GM19035 (cell line): ENCODE results near the gene TMCO4.
"Not testable (repeated sequence)": the region's sequence is repeated elsewhere in the genome, so short reads cannot be mapped to it uniquely, and the experiment has no call there.

Experiments used
- ATAC-seq: cut with Tn5 transposase; IDR thresholded peaks from one replicate; pipeline ENCODE4 v1.9.1; 2021; ENCODE audit not compliant: unreplicated experiment

The TMCO4 gene

DNA sequence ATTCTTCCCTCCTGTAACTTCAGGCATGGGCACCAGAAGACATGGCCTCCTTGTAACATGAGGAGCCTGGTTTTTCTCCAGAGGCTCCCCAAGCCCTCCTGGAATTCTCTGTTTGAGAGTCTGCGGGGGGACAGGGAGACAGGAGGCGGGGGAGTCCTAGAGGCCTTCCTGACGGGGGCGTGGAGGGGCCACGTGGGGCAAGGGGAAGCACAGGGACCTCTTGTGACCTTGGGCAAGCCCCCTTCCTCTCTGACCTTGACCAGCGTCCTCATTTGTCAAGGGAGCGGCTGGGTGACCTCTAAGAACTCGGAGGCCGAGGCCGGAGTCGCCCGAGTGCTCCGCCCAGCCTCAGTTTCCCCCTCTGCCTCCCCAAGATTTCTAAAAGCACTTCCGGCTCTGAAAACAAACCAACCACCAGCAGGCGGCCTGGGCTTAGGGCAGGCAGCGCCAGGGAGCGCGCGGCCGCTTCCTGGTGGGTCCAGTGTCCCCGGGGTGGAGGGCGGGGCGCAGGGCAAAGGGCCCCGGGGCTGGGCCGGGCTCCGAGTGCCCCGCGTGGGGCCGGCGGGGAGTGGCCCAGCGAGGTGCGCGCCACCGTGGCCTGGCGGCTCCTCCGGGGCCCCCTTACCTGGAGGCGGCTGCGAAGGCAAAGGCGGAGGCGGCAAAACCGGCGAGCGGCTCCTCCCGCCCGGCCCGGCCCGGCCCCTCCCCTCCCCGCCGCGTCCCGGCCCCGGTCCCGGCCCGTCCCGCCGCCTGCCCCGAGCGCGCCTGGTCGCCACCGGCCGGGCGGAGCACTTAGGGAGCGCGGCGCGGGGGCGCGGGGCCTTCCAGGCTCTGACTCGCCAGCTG lies at the start of gene TMCO4:
Gene TMCO4, minus strand, starts transcription at position 687 of the 846 bp plus-strand sequence. CDS start 19,158 bp downstream, outside the sequence.
- ATAC-seq = peak; percentile 66

DNA sequence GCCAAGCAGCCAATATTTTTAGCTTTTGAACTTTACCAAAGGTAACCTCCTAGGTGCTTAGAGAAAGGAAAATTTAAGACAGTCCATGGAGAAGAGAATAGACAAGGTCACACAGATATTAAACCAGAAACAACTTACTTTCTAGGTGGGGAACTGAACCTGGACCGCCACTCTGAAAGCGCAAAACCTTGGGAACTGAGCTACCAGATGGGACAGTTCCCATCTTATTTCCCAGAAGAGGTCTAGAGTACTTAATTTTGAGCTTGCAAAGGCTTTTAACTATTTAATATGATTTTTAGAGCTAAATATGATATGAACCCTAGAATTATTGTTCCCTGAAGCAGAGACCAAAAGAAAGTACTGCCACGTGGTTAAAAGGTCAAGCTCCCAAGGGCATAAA lies 49.6 kb upstream of the TMCO4 start:
- ATAC-seq = not testable (repeated sequence)

DNA sequence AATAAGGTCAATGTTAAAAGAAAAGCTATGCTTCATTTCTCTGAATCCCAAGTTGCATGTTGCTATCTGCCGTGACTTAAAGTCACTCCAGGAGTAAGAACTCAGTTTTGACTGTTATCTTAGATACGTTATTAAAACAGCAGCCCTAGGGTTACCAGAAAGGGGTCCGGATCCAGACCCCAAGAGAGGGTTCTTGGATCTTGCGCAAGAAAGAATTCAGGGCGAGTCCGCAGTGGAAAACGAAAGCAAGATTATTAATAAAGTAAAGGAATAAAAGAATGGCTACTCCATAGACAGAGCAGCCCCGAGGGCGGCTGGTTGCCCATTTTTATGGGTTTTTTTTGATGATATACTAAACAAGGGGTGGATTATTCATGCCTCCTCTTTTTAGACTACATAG lies 47.6 kb upstream of the TMCO4 start:
- not testable (repeated sequence) for ATAC-seq

DNA sequence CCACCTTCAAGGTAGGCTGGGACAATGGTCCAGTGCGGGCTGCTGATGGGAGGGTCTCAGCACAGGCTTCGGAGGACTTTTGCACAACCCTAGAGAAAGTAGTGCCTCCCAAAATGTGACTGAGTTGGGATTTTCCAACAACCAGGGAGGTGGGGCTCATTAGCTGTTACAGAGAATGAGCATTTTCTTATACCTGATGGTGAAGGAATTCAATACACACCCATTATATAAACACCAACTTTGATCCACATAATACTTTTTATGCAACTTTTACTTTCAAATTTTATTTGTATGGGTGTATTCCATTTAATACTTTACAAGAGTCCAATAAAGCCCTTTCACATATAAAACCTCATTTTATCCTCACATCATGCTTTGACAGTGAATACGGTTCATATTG lies 46.6 kb upstream of the TMCO4 start:
- ATAC-seq = no peak

DNA sequence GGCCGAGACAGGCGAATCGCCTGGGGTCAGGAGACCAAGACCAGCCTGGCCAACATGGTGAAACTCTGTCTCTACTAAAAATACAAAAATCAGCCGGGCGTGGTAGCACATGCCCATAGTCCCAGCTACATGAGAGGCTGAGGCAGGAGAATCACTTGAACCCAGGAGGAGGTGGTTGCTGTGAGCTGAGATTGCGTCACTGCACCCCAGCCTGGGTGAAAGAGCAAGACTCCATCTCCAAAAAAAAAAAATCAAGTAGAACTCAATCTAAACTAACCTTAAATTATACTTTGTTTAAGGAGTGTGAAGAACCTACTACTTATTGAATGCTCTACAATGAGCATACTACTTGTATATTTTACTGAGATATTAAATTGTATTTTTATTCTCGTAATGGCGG lies 45.8 kb upstream of the TMCO4 start:
- ATAC-seq = no peak

DNA sequence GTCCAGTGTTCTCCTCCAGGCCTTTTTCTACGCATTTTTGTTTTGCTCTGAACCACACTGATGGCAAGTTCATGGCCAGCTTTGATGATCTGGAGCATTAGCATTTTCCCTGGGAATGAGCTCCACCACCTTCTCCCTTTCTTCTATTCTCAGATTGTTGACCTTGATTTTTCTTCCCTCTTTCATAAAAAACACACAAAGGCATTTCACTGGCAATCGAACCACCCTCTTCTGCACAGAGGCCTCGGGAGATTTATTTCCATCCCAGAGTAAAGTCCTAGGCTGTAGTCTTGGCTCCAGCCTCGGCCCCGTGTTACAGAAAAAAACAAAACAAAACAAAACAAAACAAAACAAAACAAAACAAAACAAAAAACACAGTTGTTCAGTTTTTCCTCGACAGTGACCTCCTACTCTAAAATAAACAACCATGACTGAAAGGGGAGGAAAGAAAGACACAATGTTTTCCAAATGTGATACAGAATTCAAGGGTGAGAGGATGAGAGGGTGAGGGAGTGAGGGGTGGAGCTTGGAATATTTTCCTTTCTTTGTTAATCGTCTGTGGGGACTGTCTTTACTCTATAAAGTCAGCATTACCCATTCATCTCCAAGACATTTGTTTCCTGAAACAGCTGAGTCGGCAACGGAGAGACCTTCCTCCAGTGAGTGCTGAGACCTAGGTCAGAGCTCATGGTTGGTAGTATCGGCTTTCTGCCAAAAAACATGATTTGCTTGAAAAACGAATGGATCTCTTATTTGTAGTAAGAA lies 45.2 kb upstream of the TMCO4 start:
- ATAC-seq = no peak

DNA sequence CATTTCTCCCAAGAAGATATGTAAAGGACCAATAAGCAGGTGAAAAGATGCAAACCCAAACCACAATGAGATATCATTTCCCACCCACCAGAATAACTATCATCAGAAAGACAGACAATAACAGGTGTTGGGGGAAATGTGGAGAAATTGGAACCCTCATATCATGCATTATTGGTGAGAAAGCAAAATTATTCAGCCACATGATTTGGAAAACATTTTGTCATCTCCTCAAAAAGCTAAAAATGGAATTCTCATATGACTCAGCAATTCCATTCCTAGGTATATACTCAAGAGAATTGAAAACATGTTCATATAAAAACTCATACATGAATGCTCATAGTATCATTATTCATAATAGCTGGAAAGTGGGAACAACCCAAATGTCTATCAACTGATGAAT lies 40.5 kb upstream of the TMCO4 start:
- ATAC-seq = no peak

DNA sequence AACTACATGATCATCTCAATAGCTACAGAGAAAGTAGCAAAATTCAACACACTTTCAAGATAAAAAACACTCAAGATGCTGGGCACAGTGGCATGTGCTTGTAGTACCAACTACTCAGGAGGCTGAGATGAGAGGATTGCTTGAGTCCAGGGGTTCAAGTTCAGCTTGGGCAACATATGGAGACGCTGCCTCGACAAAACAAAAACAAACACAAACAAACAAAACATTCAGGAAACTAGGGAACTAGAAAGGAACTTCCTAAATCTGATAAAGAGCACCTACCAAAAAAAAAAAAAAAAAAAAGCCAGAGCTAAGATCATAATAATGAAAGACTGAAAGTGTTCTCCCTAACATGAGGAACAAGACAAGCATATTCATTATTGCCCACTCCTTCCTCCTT lies 38.1 kb upstream of the TMCO4 start:
- ATAC-seq = no peak

DNA sequence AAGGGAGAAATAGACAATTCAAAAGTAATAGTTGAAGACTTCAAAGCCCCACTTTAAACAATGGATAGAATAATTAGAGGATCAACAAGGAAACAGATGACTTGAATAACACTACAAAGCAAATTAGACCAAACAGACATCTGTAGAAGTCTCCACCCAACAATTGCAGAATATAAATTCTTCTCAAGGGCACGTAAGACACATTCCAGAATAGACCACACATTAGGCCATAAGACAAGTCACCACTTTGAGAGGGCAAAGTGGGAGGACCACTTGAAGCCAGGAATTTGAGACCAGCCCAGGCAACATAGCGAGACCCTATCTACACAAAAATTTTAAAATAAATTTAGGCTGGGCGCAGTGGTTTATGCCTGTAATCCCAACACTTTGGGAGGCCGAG lies 35.9 kb upstream of the TMCO4 start:
- ATAC-seq = no peak

DNA sequence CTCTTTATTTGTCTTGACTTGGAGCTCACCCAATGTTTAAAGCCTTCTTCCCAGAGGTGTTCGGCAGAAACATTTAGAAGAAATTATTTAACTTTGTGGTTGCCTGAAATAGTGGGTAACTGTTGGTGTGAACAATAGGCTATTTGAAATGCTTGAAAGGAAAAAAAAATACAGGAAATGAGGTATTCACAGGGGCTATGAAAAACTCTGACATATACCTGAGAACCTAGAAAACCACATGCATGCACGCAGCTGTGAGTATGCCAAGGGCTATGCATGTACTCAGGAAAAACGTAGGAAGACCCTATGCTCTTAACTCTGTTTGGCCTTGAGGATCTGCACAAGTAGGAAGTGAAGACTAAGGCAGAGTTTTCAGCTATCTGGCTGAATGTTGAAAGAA lies 31.7 kb upstream of the TMCO4 start:
- ATAC-seq = no peak

DNA sequence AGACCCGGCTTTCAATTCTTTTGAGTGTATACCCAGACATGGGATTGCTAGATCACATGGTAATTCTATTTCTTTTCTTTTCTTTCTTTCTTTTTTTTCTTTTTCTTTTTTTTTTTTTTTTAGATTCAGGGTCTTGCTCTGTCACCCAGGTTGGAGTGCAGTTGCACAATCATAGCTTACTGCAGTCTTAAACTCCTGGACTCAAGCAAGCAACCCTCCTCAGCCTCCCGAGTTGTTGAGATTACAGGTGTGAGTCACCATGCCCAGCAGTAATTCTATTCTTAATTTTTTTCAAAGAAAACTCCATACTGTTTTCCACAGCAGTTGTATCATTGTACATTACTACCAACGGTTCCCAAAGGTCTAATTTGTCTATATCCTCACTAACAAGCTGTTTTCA lies 28.8 kb upstream of the TMCO4 start:
- no peak for ATAC-seq

DNA sequence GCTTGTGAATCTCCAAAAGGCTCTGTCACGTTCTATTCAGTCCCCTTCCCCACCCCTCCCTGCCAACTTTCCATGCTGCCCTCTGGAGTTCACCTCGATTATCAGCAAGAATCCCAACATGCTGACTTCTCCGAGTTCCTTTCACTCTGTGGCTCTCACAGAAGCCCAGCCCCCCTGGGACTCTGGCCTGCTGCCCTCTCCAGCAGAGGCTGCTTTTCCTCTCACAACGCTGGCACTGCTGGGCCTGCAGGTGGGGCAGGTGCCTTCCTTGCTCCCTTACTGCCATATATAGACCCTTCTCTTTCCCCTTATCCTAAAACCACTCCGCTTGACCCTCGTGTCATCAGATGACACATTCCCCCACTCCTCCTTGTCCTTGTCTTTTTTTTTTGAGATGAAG lies 25.6 kb upstream of the TMCO4 start:
- no peak for ATAC-seq

DNA sequence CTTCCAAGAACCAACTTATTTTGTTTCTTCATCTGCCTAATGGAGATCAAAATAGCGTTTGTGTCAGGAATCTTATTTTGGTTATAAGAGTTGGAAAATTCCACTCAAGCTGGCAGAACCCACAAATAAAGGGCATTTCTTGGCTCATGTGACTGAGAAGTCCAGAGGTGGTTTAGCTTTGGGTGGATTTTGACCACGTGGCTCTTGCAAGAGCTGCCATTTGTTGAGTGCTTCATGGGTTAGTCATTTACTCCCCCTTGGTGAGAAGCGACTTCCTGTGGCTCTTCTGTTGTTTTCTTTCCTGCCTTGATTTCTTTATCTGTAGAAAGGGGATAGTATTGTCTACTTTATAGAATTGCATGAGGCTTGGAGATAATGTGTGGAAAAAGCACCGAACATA lies 24.8 kb upstream of the TMCO4 start:
- ATAC-seq = no peak

DNA sequence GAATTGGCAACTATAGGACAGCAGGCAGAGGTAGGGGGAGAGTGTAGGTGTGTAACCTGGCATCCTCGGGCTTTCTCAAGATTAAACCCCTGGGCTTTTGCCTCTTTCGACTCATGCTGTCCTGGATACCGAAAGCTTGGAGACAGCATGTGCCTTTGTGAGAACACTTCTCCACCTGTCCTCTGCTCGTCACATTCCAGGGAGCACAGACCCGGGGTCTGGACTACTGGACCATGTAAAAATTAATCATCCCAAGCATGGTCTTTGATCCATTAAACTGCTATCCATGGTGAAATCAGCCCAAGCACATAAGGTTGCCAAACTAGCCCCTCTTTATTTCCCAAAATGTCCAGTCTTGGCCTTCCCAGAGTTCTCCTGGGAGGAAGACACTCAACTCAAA lies 24.3 kb upstream of the TMCO4 start:
- ATAC-seq = no peak

DNA sequence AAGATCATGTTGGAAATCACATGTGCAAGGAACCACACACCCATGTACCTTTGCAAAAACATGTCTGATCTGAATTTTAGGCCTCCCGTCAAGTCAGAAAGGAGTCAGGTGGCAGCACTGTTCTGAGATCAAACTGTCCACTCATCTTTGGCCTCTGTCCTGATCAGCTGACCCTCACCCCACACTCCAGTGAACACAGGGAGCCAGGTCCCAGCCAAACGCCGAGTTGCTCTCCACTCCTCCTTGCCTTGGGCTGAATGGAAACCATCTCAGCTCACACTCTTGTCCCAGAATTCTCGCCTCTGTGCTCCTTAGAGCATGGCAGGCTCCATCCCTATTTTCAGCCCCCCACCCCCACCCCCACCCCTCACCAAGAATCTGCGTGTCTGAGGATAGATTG lies 20.0 kb upstream of the TMCO4 start:
- ATAC-seq = no peak

DNA sequence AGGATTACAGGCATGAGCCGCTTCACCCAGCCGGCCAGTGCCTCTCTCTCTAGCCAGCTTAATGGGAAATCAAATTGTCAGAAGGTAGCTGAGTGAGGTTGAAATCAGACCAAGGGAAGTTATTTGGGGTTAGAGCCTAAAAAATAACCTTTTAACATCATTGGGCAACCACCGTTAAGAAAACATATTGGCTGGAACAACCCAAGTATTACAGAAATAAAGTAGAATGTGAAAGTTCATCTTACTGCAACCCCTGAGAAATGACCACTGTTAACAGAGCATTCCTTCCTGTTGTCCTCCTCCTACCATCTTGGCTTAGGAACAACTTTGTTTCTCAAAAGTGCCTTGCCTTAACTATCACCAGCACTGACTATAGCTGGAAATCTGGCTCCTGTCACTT lies 18.6 kb upstream of the TMCO4 start:
- ATAC-seq = no peak

DNA sequence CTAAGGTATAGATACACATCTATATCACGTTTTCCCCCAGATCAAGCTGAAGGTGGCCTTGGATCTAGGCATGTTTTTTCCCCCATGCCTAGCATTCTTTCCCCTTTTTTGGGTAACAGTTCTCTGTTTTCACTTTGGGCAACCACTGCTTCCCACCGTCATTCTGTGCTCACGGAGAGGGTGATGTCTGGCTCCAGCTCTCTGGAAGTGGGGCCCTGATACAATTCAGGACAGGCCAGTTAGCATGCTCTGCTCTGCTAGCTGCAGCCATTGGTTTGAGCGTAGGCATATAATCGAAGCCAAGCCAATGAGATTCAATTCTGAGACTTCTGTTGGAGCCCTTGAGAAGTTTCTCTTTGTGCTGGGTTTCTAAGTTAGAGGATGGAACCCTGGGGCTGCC lies 17.4 kb upstream of the TMCO4 start:
- no peak for ATAC-seq

DNA sequence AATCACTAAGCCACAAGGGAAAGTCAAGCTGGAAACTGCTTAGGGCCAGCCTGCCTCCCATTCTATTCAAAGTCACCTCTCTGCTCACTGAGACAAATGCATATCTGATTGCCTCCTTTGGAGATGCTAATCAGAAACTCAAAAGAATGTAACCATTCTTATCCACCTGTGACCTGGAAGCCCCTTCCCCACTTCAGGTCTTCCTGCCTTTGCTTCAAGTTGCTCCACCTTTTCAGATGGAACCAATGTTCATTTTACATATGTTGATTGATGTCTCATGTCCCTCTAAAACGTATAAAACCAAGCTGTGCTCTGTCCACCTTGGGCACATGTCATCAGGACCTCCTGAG lies 17.0 kb upstream of the TMCO4 start:
- not testable (repeated sequence) for ATAC-seq

DNA sequence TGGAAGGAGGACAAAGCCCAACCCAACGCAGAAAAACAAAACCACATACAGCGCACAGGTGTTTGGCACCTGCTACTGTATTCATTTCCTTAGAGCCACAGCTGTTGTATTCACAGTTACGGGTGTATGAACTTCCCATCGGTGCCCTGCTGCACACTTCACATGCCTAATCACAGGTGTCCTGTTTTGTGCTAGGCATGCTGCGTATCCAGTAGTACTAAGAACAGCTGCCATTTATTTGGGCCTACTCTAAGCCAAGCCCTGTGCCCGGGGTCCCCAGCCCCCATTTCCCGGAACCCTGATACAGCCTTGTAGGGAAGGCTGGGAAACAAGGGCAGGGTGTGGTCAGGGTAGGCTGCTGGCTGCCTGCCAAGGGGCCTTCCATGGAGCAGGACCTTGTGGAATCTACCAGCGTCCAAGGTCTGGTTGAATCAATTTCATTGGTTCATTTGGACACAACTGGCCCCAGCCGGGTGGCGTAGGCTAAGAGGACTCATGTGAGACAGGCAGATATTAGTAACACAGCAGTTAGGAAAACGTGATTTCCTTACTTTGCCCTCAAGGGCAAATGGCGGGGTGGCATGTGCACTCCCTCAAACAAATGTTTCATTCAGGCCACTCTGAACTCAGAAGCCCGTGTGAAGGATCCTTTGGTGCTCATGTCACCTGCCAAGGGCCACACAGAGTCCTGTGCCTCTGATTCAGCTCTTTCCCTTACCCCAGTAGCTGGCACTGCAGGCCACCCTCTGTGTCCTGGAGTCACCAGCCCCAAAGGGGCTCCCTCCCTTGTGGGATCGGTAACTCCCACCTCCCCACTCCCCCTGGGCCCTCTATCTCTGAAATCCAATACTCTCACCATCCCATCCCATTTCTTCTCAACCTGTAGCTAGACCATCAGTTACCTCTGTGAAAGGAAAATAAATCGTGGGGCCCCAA lies 16.4 kb upstream of the TMCO4 start:
- ATAC-seq = no peak

DNA sequence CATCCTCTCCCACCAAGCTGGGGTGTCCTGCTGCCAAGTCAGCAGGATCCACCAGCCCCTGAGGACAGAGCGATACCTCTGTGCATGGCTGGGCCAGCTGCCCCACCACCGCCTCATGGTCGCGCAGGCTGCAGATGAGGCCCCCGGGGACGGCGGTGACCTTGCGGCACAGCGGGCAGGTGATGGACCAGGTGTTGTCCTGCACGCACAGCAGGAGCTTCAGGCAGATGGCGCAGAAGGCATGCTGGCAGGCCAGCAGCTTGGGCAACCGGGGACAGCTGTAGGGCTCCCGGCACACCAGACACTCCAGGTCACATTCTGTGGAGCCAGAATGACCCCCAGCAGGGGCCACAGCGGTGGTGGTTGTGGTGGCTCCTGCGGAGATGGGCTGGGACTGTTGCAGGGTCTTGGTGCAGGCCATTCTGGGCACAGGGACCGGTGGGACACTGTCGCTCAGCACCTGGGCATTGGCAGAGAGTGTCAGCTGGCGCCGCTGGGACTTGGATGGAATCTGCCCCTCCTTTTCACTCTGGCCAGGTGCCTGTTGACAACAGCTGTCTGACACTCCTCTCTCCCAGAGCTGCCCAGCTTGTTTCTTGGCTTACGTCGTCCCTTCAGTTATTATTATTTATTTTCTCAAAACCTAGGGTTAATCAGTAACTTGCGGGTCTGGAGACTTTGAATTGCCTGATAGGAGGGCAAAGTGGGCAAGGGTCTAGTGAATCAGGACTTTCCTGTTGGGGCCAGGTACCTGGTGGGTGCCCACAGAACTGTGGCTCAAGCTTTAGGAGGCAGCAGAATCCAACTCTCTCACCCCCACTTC lies 15.2 kb upstream of the TMCO4 start, which contains the start of gene RNF186:
Gene RNF186, minus strand, starts transcription at position 603 of the 823 bp plus-strand sequence. Its CDS starts 182 bp downstream, at position 421.
- ATAC-seq = no peak
